Measurements from ENCODE around the gene GABRR3.

GRCh38 chr3:97959872-97960271, 75.2 kb downstream of the GABRR3 start:
- TF ChIP-seq CTCF (IDR thresholded peaks at IDR 0.05) (no peak), POLR2A (IDR thresholded peaks at IDR 0.05) (no peak)
